NCI-H2107 treated with DMSO at 0.1 percent for 48 hours (cell line): Measurements from ENCODE around the gene HOXB8.

ENCODE experiments used
- DNase-seq: peaks from one replicate; lab custom pipeline; 2025; ENCODE audit not compliant: unreplicated experiment; lab: John Stamatoyannopoulos, UW

HOXB8 gene

DNA sequence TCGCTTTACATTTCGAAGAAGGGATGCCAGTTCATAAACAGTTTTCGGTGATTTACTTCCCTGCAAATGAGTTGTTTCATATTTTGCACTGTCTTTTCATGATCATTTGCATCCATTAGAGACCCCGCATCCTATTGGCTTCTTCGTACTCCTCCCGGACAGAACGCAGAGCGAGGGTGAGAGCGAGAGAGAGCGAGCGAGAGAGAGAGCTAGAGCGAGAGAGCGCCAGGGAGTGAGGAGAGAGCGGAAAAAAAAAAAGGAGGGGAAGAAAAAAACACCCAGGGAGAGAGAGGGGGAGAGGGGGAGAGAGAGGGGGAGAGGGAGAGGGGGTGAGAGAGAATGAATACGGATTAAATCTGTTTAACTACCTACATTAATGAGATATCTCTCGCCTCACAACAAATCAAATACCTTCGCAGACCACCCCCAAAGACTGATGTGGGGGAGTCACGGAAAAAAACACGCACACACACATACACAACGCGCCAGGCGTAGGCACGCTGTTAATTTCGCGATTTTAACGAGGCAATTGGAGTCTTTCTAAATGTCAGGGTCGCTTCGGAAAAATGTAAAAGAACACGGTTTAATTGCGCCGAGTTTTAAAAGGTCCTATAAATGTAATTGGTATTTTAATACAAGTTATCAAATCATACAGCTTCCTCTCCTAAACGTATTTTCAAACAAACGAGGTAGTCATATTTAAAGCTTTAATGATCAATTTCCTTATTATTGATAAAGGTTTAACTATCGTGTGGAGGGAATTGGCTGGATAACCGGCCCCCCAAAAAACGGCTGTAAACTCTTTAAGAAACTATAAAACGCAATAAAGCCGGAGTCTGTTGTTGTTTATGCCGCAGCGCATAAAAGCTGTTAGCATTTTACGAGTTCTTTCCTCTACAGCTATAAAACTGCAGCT lies at the start of gene HOXB8:
Gene HOXB8, minus strand, starts transcription at position 246 of the 916 bp plus-strand sequence. CDS start 588 bp downstream, outside the sequence.
- DNase-seq = peak; percentile 61

DNA sequence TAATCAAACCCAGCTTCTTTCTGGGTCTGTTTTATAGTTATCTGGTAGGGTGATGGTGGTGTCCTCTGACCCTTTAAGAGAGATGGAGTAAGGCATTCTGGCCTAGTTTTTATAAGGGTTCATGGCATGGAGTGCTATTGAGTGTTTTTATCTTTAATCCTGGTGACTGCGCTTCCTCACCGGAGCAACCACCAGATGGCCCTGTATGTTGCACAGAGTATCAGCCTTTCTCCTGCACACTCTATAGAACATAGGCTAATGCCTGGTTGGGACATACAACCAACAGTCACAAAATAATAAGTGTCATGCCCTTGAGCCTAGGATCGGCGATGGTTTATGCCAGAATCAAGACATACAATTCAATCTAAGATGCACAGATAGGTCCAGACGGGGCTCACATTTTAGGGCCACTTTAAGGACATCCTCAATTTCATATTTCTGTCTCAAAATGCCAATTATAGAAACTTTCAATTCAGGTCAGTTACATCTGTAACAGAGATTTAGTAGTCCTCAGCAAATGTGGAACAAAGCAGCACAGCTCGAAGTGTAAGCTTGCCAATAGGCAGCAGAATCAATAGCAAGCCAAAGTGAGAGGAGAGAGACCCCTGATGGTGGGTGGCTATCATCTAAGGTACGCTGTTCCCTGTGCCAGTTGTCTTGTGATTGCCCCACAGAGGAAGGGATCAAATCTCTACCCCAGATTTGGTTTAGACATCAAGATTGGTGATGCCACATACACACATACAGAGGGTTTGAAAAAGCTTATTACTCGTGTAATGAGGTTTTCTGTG lies 48.2 kb upstream of the HOXB8 start:
- no peak for DNase-seq

DNA sequence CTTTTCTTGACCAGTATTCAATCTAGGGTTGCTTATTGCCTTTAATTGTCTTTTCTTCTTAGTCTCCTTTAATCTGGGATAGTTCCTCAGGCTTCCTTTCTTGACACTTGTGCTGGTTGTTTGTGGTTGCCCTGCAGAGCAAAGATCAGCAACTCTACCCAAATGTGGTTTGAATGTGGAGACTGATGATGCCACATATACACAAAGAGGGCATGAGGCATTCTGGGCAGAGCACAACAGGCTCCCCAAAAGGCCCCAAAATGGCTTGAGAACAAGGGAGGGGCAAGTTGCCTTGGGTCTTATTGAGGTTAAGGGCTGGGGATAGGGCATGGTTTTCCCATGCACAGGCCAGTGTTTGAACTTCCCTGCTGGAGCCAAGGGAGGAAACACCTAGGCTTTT lies 40.8 kb upstream of the HOXB8 start:
- no peak for DNase-seq

DNA sequence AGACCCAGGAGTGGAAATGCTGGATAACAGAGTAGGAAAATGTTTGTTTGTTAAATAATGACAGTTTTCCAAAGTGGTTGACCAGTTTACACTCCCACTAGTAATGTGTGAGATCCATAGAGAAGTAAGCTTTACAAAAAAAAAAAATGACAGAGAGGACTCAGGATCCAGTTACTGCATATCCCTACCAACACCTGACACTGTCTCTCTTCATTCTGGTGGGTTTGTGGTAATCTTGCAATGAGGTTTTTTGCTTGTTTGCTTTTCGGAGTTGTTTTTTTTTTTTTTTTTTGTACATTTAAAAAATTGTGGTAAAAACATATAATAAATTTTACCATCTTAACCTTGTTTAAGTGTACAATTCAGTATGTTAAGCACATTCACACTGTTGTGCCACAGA lies 34.6 kb upstream of the HOXB8 start:
- DNase-seq = no peak

DNA sequence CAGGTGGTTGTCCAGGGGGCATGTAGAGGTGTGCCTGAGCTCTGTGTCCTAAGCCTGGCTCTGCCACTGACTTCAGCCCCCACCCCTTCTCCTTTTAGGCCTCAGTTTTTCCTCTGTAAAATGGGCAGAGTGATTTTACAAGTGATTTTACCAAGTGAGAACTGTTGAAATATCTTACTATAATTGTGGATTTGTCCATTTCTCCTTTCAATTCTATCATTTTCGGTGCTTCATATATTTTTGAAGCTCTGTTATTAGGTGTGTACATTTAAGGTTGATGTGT lies 32.8 kb upstream of the HOXB8 start:
- DNase-seq = no peak

DNA sequence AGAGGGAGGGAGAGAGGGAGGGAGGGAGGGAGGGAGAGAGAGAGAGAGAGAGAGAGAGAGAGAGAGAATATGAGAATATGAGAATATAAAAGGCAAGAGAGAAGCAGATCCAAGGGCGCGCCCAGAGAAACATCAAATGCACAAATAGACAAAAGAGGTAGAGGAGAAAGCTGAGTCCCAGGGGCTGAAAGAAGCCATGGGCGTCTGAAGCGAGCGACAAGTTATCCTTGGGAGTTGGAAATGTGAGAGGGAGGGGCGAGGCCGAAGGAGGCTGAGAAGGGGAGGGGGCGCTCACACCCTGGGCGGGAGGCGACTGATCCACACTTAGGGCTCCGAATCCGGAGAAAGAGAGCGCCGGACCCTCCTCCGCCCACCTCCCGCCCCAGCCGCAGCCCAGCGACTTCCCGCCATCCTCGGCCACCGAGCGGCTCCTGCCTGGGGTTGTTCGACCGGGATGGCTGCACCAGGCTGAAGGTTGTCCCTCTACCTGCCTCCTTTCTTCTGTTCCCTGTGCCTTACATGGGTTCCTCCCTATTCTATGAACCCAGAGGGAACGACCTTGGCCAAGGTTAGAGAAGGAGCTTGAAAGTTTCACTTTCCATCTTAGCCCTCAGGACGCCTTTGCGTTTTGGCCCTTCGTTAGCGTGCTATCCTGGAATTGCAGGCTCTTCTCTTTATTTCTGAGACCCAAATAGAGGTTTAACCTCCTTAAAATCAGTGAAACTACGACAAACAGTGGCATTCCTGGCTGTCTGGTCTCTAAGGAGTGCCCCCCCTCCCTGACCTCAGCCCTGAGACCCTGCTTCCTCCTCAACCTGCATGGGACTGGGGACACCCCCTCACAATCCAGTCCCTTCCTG lies 32.2 kb upstream of the HOXB8 start:
- no peak for DNase-seq

DNA sequence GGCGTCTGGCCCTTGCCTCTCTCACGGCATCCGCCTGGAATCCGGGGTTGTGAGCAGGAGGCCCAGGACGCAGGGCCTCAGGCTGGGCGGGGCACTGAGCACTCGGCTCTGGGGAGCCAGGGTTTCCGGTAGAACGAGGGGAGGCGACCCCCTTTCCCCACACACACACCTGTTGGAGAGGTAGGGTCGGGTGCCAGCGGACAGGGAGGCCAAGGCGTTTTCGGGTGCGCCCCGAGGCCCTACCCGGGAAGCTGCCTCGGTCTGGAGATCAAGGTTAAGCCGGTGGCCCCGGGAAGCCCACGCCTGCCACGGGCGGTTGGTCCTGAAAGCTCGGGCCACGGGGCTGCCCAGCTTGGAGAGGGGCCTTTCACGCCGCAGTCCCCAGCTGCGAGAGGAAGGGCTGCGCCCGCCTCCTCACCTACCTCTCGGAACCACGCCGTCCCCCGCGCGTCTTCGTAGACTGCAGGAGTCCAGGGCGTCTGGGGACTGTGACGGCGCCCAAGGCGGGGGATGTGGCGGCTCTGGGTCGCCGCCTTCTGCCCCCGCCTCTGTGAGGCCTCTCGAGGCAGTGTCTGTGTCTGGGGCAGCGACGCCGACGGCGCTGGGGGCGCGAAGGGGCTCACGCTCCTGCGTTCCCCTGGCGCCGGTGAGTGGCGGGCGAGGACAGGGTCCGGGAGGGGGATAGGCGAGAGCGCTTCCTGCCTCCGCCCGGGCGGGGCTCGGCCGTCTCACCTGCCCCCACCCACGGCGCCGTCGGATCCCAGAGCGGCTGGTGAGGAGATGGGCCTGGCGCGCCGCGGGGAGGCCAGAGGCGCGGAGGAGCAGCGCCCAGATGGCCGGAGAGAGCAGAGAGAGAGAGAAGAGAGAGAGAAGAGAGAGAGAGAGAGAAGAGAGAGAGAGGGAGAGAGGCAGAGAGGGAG lies 31.4 kb upstream of the HOXB8 start:
- DNase-seq = no peak

DNA sequence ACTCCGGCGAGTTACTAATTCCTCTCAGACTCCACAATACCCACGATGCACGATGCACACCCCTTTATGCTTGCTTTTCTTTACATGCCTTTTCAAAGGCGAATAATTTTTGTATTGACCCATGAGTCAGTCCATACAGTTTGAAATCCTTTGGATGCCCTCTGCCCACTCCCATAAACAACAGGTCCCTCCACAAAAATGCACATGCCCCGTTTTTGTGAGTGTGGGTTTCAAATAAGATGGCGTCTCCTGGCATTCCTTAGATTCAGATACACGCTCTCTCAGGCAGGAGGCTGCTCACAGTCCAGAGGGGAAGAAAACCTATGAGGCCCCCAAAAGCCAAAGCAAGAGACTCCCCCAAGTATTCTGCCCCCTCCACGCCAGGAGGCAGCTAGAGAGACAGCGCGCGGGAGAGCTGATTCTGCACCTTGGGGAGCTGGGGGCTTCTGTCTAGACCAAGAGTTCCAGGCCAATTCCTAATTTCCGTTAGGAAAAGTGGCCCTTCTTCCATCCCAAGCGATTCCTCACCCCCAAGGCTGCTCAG lies 30.6 kb upstream of the HOXB8 start:
- DNase-seq = no peak

DNA sequence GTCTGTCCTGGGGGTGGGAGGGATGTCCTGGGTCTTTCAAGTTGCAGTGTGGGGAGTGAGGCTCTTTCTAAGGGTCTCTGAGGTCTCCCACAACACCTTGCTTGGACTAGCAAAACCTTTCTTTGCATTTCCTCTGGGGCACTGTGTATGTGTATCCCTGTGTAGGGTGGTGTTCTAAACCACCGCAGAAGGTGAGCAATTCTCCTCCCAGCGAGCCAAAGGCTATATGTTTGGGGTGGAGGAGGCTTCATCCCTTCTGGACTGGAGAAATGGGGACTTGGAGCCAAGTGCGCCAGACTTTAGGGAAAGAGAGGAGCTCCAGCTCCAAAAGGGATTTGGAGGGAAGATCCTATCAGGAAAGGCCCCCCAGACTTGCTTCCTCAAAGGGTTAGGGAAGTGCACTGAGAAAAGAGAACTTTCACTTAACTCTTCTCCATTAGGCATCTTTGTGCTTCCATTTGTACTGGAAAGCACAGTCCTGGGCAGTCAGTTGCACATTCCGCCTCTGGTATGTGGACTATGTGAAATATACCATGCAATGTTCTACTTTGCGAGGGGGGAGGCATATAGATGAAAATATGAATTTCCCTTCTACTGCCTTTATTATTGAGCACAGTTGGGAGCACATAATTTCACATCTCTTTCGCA lies 29.9 kb upstream of the HOXB8 start:
- no peak for DNase-seq

DNA sequence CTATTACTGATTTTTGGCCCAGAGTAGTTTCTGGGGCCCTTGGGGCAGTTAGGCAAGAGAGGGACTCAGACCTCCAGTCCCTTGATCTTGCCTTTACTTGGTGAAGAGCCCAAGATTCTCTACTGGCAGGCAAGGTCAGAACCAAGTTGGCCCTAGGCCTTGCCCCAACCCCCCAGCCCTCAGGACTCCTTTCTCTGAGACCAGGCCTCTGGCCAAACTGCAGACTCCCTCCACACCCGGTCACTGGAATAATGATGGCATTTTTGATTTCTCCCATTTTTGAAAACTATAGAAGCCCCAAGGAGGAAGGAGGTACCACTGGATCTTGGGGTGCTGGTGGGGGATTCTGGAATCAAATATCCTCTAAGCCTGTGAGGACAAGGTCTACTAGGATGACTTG lies 29.1 kb upstream of the HOXB8 start:
- no peak for DNase-seq

DNA sequence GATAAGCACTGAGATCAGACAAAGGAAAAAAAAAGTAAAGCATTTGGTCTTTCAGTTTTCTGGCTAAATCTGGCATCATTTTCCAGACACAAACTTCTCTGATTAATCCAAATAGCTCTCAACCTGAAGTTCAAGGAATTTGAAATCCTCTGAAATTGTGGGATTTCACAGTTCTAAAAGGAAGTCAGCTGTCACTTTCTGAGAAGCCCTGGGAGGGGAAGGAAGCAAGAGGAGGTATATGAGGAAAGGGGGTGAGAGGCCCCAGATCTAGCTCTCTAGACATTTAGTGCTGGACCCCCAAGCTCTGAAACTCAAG lies 28.6 kb upstream of the HOXB8 start:
- DNase-seq = no peak

DNA sequence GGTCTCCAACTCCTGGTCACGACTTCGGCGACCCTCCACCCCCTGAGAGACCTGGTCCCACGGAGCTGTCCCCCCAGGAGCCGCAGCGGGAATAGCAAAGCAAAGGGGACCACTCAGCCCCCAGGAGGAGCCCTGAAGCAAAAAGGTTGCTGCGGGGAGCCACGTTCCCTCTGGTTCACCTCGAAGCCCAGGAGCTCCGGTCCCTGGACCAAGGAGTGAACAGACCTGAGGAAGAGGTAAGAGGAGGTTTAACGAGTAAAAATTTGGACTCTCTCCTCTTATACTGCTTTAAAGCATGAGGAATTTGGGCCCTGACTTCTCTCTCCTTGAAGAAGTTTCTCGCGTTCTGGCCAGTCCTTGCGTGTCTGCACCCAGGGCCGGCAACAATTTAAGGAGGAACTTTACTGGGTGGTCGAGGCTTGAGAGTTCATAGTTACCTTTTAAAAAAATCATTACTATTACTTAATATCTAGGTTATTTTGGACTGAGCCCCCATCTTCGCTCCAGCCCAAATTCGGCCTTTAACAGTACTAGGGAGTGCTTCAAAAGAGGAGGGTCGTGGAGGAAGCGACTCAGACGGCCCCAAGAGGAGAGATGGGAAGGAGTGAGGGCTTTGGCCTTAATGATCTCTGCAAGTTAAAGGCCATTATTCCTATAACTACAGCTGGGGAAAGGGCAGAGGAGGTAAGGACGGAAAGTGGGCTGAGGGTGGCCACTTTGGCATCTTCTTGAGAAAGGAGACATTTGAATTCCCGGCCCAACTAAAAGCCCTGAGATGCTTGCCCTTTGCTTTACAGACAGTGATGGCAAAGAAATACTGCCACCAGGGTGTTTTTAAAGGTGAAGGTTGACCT lies 28.0 kb upstream of the HOXB8 start:
- no peak for DNase-seq

DNA sequence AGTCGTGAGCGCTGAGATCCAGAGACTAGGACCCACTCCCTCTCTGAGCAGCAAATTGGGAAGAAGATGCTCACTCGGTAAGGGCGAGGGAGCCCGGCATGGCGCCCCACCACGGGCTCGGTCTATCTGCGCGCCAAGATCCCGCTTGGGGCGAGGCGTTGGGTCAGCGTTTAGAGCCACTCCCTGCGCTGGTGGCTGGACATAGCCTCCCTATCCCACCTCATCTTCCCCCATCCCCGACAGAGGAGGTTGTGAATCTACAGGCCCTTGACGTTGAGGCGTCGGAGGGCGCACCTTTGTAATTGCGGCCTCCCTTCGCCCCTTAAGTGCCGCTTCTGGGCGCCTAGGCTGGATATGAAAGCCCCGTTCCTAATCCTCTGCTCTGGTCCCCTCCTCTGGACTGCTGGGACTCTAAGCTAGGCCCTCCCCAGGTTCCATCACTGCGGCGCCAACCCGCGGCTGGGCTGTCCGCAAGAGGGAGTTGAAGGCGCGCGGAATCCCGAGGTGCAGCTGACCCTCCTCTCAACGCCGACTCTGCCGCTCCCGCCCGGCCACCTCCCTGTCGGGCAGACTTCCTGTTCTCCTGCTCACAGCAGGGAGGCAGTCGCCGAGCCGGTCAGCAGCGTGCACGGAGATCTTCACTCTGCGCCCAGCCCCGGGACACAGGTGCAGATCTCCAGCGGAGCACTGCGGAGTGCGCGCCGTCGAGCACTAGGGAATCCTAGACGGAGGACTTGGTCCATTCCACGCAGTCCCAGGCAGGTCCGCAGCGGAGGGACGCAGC lies 27.2 kb upstream of the HOXB8 start:
- DNase-seq = no peak

DNA sequence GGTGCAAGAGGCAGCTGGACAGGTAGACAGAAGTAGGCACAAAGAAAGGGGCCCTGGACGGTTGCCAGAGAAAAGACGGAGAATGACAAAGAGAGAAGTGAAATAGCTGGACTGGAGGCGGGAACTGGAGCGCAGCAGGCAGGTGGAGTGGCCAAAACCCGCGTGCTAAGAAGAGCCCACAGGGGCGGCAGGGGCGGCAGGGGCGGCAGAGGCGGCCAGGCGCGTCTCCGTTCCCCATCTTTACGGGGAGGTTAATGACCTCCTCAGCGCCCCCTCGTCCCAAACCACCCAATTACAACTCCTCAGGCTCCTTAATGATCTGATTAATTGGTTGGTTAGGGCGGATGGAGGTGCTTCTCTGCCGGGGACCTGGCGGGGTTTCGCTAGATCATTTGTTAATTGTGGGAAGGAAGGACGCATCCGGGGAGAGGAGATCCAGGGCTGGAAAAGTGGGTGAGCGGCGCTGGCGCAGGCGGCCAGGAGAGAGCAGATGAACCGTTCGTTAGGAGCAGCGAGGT lies 26.5 kb upstream of the HOXB8 start:
- DNase-seq = no peak

DNA sequence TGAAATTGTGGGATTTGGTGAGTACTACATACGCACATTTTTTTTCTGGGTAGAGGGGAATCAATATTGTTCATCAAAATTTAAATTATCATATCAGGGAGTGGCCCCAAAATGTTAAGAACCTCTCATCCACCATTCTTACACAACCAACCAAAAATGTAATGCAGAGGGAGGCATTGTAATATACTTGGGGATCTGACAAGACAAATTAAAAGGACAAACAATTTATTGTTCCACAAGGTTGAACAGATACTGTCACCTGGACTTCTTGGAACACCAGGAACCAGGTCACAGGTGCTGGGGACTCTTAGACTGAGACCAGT lies 25.7 kb upstream of the HOXB8 start:
- DNase-seq = no peak

DNA sequence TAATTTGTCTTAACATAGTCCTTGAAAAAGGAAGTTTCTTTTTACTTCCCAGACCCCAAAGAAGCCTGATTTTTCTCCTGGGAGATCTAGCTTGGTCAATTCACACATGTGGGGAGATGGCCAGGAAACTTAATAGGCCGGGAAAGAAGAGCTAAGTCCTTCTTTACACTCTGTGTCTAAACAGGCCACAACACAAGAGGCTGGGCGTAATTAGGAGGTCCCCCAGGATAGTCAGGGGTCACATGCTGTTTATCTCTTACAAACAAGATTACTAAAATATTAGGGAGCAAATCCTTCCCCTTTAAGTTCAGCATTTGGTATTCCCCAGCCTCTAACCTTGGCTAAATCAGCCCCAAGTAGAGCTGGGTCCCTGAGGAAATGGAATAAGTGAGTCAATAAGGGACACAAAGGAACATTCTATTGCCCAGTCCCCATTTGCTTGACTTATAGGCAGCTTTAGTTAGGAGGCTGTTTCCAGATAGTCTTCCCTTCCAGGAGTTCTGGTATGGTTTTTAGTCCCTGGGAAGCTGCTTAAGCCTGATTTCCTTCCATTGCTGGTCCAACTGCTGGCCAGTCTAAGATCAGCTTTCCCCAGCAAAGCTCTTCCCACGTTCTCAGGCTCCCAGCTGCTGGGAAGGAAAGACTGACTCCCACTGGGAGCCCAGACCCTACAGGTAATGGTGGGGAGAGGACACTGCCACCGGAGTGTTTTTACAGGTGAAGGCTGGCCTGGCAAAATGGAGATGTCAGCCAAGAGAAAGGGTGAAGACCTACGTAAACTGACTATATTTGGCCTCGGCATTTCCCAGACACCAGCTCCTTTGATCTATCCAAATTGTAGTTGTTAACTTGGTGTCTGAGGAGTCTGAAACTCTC lies 25.1 kb upstream of the HOXB8 start:
- DNase-seq = no peak

DNA sequence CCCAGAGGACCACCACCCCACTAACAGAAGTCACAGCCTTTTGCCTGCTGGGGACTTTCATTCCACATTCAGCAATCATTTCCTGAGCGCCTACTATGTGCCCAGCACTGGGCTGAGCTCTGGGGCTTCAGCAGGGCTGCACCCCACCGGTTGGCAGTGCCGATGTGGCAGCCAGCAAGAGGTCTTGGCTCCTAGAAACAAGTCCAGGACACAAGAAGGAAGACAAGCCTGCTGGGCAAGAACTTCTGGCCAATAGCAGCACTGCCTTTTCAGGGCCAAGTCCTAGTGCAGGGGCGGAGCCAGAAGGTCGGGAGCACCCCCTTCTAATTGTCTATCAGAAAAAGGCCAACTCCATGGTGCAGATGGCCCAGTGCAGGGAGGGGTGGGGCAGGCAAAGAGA lies 24.0 kb upstream of the HOXB8 start:
- no peak for DNase-seq
